IMR-90 (cell line): ENCODE measurements around the gene SALL4.

Experiments used
- BHLHE40 ChIP-seq: fragments of 150-350 bp; IDR thresholded peaks from 2 replicates; pipeline ENCODE4 v1.6.1; 2016; ENCODE audit warnings: mild to moderate bottlenecking, low read depth, low read length
- CEBPB ChIP-seq: IDR thresholded peaks from 2 replicates; pipeline ENCODE4 v1.6.1; 2012; ENCODE audit warnings: low read depth, low read length, improper control_type of control experiment
- CHD1 ChIP-seq: IDR thresholded peaks from 2 replicates; pipeline ENCODE4 v1.6.1; 2012; ENCODE audit warnings: low read depth, low read length, improper control_type of control experiment
- CTCF ChIP-seq: conservative IDR thresholded peaks from 2 replicates; pipeline ENCODE4 v1.5.1; 2012; ENCODE audit warnings: mild to moderate bottlenecking, low read depth, low read length, improper control_type of control experiment
- MAZ ChIP-seq: IDR thresholded peaks from 2 replicates; pipeline ENCODE4 v1.6.1; 2012; ENCODE audit warnings: low read depth, mild to moderate bottlenecking, low read length, improper control_type of control experiment, moderate library complexity, borderline replicate concordance
- POLR2A ChIP-seq: IDR thresholded peaks from 2 replicates; pipeline ENCODE4 v1.6.1; 2012; ENCODE audit warnings: mild to moderate bottlenecking, low read depth, low read length
- RAD21 ChIP-seq: IDR thresholded peaks from 2 replicates; pipeline ENCODE4 v1.6.1; 2012; ENCODE audit warnings: low read length, improper control_type of control experiment

- TF ChIP-seq CTCF = no peak
- no peak for TF ChIP-seq POLR2A
- no peak for TF ChIP-seq MAZ
- no peak for TF ChIP-seq RAD21
- no peak for TF ChIP-seq BHLHE40
- no peak for TF ChIP-seq CEBPB
- no peak for TF ChIP-seq CHD1
Observed at GRCh38 chr20:51796340-51796739, 6.0 kb downstream of the SALL4 start.
